Transverse colon (tissue), 4 donors: Measurements from ENCODE around the gene NEUROD4. TPM values are rescaled to one million over a fixed set of nuclear protein-coding genes. Genes with fewer than 3 reads are reported as not detected.

Source experiments
- DNase-seq: peaks from one replicate; pipeline ENCODE4 v3.0.0-alpha.2; 2019
- H3K27ac ChIP-seq, 4 donors: fragments of 200-600 bp; sonication (generic); 2 replicates each; pipeline ENCODE4 v1.5.1; 2016 to 2018; ENCODE audit warnings: inconsistent platforms in 4 of 4
- H3K27me3 ChIP-seq: fragments of 200-600 bp; sonication (generic); 2 replicates; pipeline ENCODE4 v1.5.1; 2017; ENCODE audit warnings: inconsistent platforms
- H3K36me3 ChIP-seq, 4 donors: fragments of 200-600 bp; sonication (generic); 2 replicates each; pipeline ENCODE4 v1.5.1; 2017 to 2019; ENCODE audit warnings: inconsistent platforms in 4 of 4
- H3K4me1 ChIP-seq, 4 donors: fragments of 200-600 bp; sonication (generic); 2 replicates each; pipeline ENCODE4 v1.5.1; 2017 to 2020; ENCODE audit warnings: inconsistent platforms in 4 of 4
- H3K4me3 ChIP-seq, 4 donors: fragments of 200-600 bp; sonication (generic); 1 replicate in 1 of 4; 2 replicates in 3 of 4; pipeline versions ENCODE4 v1.5.1 to v1.6.1; 2017 to 2019; ENCODE audit warnings: inconsistent platforms in 4 of 4
- H3K9me3 ChIP-seq, 2 donors: fragments of 200-600 bp; sonication (generic); 2 replicates each; pipeline ENCODE4 v1.5.1; 2017 to 2019; ENCODE audit warnings: inconsistent platforms in 2 of 2
- CTCF ChIP-seq, 5 experiments: fragments of 200-600 bp in 3 of 5; fragments of 450-650 bp in 2 of 5; sonication (generic) in 3 of 5; IDR thresholded peaks; 1 replicate in 2 of 5; 2 replicates in 3 of 5; pipeline ENCODE4 v1.5.1; 2016 to 2017; ENCODE audit warnings: antibody characterized with exemption in 5 of 5, inconsistent platforms in 3 of 5, mild to moderate bottlenecking in 2 of 5, moderate library complexity in 1 of 5
- EP300 ChIP-seq: sonication (generic); formaldehyde crosslinking; IDR thresholded peaks from one replicate; pipeline ENCODE4 v1.6.1; 2017; ENCODE audit warnings: antibody characterized with exemption, low read depth
- POLR2A ChIP-seq: fragments of 450-650 bp; IDR thresholded peaks from one replicate; pipeline ENCODE4 v1.6.1; 2016; ENCODE audit warnings: antibody characterized with exemption, mild to moderate bottlenecking, moderate library complexity
- POLR2AphosphoS5 ChIP-seq, 3 donors: sonication (generic); formaldehyde crosslinking; IDR thresholded peaks; one replicate each; pipeline ENCODE4 v1.6.1; 2016; ENCODE audit warnings: antibody characterized with exemption in 3 of 3
- WGBS, 2 donors: methylation state at CpG; one replicate each; pipeline ENCODE4 v1.1.5; 2018; ENCODE audit warnings: low coverage in 1 of 2; 5-methylcytosine and 5-hydroxymethylcytosine counted together
- in situ Hi-C, 4 donors: fragments of 200-750 bp; cut with MboI; loops; one replicate each; pipeline versions ENCODE4 v1.15.0 to v1.15.1; 2017; ENCODE audit warnings: low sequenced_read_pairs in 3 of 4, low pct_ligation_motif_present in 1 of 4, low pct_unique_long_range_greater_than_20kb in 1 of 4
- intact Hi-C: fragments of 100-400 bp; cut with DNase I; formaldehyde crosslinking; loops from one replicate; pipeline ENCODE4 v1.15.1; 2023; ENCODE audit warnings: low total_unique reads
- total RNA-seq, 4 donors: library from RNA; depleted of rRNA; stranded (reverse); fragments of >200 nt; gene quantifications; one replicate each; pipeline ENCODE4 v1.1.0, GENCODE V29; 2016

Gene NEUROD4
- total RNA-seq, 4 donors from 2014 or later = not detected

- peaks cover 27% of the 10 kb centered on the region for H3K27me3 ChIP-seq
- no peaks in the 10 kb centered on the region for H3K9me3 ChIP-seq
- TF ChIP-seq POLR2AphosphoS5 (IDR thresholded peaks at IDR 0.05) = no peak
- no peak for TF ChIP-seq POLR2A
- TF ChIP-seq CTCF (IDR thresholded peaks at IDR 0.05) = no peak
- TF ChIP-seq EP300 = no peak
- no peak overlapping the region for H3K27ac ChIP-seq
- intact Hi-C loops (no loop called here), in situ Hi-C loops (loop anchor here in 2 of 4 donors (5.0 kb wide), 1 partner anchor 83 kb away; no protein-coding TSS in a partner anchor)
- no peak for DNase-seq
- no peaks in the 10 kb centered on the region for H3K4me1 ChIP-seq
- no peaks in the 10 kb centered on the region for H3K36me3 ChIP-seq
- H3K4me3 ChIP-seq = no peak overlapping the region
- 16 to 32% methylated on average over 3 of the region's 3 CpGs for WGBS, 2 donors
Measured at GRCh38 chr12:55074806-55075205, 55.0 kb downstream of the NEUROD4 start.

Other genes with a start within 250 kb of the NEUROD4 start
- gene MUCL1, start 165.5 kb upstream of the NEUROD4 start, total RNA-seq = not detected
- 10 to 100 TPM in 1 of 4 donors, 1 to 10 TPM in 3; 1.6 to 15.3 (median 4.3) TPM for gene TESPA1, start 35.2 kb upstream of the NEUROD4 start, total RNA-seq
- not detected for gene OR9K2, start 106.4 kb downstream of the NEUROD4 start, total RNA-seq
- not detected for gene OR10A7, start 201.1 kb downstream of the NEUROD4 start, total RNA-seq
- not detected for gene OR6C74, start 224.6 kb downstream of the NEUROD4 start, total RNA-seq